Caco-2 (cell line): ENCODE data around the gene LTBP2. TPM values are rescaled to one million over a fixed set of nuclear protein-coding genes. Genes with fewer than 3 reads are reported as not detected.

ENCODE experiments used
- BruUV-seq: library from RNA; stranded (reverse); fragments of 400-500 nt; replicated peaks from 2 replicates; lab custom pipeline; 2021; lab: Mats Ljungman, UMichigan
- CTCF ChIA-PET: fragments of 300-600 bp; sonication (Branson Sonifier 250); formaldehyde crosslinking; loops from one replicate; lab custom pipeline; 2022; ENCODE audit warnings: antibody characterized with exemption; lab: Charles Lee
- POLR2A ChIA-PET: fragments of 300-600 bp; sonication (Branson Sonifier 250); formaldehyde crosslinking; loops from one replicate; lab custom pipeline; 2022; ENCODE audit warnings: antibody characterized with exemption; lab: Charles Lee
- DNase-seq, 2 experiments: peaks; one replicate each; pipeline versions ENCODE4 v3.0.0 to v3.0.0-alpha.2; 2020 to 2022
- H3K27me3 ChIP-seq: replicated peaks from 2 replicates; pipeline ENCODE4 v1.6.0; 2011; ENCODE audit warnings: low read length; ENCODE audit not compliant: control insufficient read depth, insufficient read depth
- H3K36me3 ChIP-seq: 2 replicates; pipeline ENCODE4 v1.5.1; 2011; ENCODE audit warnings: low read length; ENCODE audit not compliant: control insufficient read depth, insufficient read depth
- H3K4me1 ChIP-seq: fragments of 250-450 bp; sonication (Bioruptor Pico); 2 replicates; pipeline ENCODE4 v1.5.1; 2020; ENCODE audit warnings: mild to moderate bottlenecking
- H3K4me3 ChIP-seq: 2 replicates; pipeline ENCODE4 v1.5.1; 2011; ENCODE audit warnings: low read depth, mild to moderate bottlenecking, control low read depth, low read length
- H3K9me3 ChIP-seq: fragments of 250-450 bp; sonication (Bioruptor Pico); 2 replicates; pipeline ENCODE4 v1.5.1; 2020; ENCODE audit warnings: mild to moderate bottlenecking, moderate library complexity
- H3K27ac Mint-ChIP-seq: one replicate; pipeline ENCODE4 v1.8.0; 2022; ENCODE audit warnings: mixed read lengths; ENCODE audit not compliant: unreplicated experiment
- H3K27me3 Mint-ChIP-seq: one replicate; pipeline ENCODE4 v1.8.0; 2022; ENCODE audit warnings: mixed read lengths; ENCODE audit not compliant: insufficient read depth, unreplicated experiment
- H3K36me3 Mint-ChIP-seq: one replicate; pipeline ENCODE4 v1.8.0; 2022; ENCODE audit warnings: mild to moderate bottlenecking, mixed read lengths; ENCODE audit not compliant: insufficient read depth, unreplicated experiment
- H3K4me1 Mint-ChIP-seq: one replicate; pipeline ENCODE4 v1.8.0; 2022; ENCODE audit warnings: low read depth, mixed read lengths; ENCODE audit not compliant: unreplicated experiment
- H3K4me3 Mint-ChIP-seq: one replicate; pipeline ENCODE4 v1.8.0; 2022; ENCODE audit warnings: mild to moderate bottlenecking, moderate library complexity, mixed read lengths; ENCODE audit not compliant: unreplicated experiment
- H3K9me3 Mint-ChIP-seq: one replicate; pipeline ENCODE4 v1.8.0; 2022; ENCODE audit warnings: mixed read lengths; ENCODE audit not compliant: unreplicated experiment
- intact Hi-C: fragments of 100-400 bp; cut with micrococcal nuclease; formaldehyde crosslinking; loops from one replicate; pipeline ENCODE4 v1.10.0; 2022; ENCODE audit not compliant: unreplicated experiment
- total RNA-seq: library from RNA; stranded (reverse); gene quantifications from 2 replicates; pipeline ENCODE4 v1.2.3, GENCODE V29; 2022
- TF ChIP-seq, protein P1 (sequence below), 2 experiments: fragments of 200-600 bp in 1 of 2; IDR thresholded peaks; 1 replicate in 1 of 2; 2 replicates in 1 of 2; pipeline versions ENCODE4 v1.5.1 to v1.8.0; 2011 to 2022; ENCODE audit warnings: antibody characterized with exemption in 1 of 2, control low read depth in 1 of 2, inconsistent platforms in 1 of 2, low read depth in 1 of 2, low read length in 1 of 2, mild to moderate bottlenecking in 1 of 2, moderate library complexity in 1 of 2; ENCODE audit not compliant: insufficient read depth in 1 of 2, severe bottlenecking in 1 of 2, unreplicated experiment in 1 of 2

The LTBP2 gene
- total RNA-seq, 1 experiment from 2014 or later = 0.86 TPM

DNA sequence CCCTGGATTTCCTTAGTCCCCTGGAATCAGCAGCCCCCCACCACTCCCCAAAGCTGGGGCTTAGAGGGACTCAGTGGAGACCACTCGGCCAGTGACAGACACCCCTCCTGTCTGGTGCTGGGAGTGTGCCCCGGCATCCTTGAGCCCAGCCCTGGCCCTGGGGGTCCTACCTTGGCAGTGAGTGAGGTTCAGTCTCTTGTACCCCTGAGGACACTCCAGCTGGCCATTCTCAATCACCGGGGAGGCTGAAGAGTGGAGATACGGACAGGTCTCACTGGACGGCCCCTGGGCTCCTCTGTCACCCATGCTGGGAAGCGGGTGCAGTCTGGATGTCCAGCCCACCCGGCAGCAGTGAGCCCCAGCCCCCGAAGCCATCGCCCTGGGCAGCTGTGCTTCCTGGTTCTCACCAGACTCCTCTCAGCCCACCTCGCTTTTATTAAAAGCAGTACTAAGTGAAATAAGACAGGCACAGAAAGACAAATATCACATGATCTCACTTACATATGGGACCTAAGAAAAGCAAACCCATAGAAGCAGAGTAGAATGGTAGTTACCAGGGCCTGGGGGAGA lies 76.2 kb downstream of the LTBP2 start:
- intact Hi-C loops = no loop called here
- CTCF ChIA-PET = interaction anchor here (0.6 kb wide), 1 partner anchor 42 kb away, joined by 4 read pairs; the partner anchor contains the start of gene ISCA2
- Mint-ChIP-seq H3K4me1 (no peaks in the 10 kb centered on the region), H3K4me3 (no peak overlapping the region), H3K27ac (no peak overlapping the region), H3K9me3 (no peaks in the 10 kb centered on the region), H3K36me3 (no peaks in the 10 kb centered on the region), H3K27me3 (no peaks in the 10 kb centered on the region)
- POLR2A ChIA-PET = no interaction called here
- BruUV-seq = no TSS peak
- DNase-seq = no peak
- Histone ChIP-seq H3K36me3 (no peaks in the 10 kb centered on the region), H3K4me1 (no peaks in the 10 kb centered on the region), H3K27me3 (no peaks in the 10 kb centered on the region), H3K4me3 (no peak overlapping the region), H3K9me3 (no peaks in the 10 kb centered on the region)
- TF ChIP-seq, protein P1, sequence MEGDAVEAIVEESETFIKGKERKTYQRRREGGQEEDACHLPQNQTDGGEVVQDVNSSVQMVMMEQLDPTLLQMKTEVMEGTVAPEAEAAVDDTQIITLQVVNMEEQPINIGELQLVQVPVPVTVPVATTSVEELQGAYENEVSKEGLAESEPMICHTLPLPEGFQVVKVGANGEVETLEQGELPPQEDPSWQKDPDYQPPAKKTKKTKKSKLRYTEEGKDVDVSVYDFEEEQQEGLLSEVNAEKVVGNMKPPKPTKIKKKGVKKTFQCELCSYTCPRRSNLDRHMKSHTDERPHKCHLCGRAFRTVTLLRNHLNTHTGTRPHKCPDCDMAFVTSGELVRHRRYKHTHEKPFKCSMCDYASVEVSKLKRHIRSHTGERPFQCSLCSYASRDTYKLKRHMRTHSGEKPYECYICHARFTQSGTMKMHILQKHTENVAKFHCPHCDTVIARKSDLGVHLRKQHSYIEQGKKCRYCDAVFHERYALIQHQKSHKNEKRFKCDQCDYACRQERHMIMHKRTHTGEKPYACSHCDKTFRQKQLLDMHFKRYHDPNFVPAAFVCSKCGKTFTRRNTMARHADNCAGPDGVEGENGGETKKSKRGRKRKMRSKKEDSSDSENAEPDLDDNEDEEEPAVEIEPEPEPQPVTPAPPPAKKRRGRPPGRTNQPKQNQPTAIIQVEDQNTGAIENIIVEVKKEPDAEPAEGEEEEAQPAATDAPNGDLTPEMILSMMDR (IDR thresholded peaks at IDR 0.05; ENCODE audit: insufficient read depth in 1 of 2, low read depth in 1 of 2, low read length in 1 of 2, severe bottlenecking in 1 of 2, unreplicated experiment in 1 of 2) = no peak

DNA sequence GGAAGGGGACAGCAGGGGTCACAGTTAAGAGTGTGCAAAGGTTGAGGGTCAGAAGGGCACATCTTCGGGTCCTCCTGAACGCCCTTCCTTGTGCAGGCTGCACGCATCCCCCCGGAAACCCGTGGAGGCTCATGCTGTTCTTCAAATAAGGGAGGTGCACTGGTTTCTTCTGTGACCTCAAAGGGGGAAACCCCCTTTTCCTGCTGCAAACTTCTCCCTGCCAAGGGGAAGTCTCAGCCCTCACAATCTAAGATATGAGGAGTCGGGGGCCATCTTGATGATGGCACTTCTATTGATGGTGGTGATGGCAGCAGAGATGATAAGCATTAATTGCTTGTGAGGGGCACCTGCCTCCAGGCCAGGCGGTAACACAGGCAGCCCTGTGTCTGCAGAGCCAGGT lies 78.5 kb downstream of the LTBP2 start:
- H3K36me3 Mint-ChIP-seq = no peaks in the 10 kb centered on the region

DNA sequence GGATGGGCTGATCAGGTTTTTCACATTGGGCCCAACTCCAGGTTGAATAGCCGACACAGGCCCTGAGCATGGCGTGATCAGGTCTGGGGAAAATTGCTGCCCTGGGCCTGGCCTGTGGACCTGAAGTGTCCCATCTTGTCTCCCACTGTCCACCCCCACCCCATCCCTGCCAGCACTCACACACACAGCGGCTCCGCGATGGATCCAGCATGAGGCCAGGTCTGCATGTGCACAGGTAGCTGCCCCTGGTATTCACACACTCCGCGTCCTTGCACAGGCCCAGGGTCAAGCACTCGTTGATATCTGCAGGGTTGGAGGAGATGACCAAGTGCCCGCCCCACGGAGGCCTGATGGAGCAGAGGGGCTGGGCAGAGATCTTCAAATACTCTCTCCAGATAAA lies 79.8 kb downstream of the LTBP2 start:
- no TSS peak for BruUV-seq
- ChIA-PET POLR2A (no interaction called here), CTCF (no interaction called here)

More for the DNA sequence above, 78.5 kb downstream of the LTBP2 start:
- intact Hi-C loops = no loop called here
- Histone ChIP-seq H3K36me3 (no peaks in the 10 kb centered on the region), H3K27me3 (no peaks in the 10 kb centered on the region), H3K9me3 (no peaks in the 10 kb centered on the region), H3K4me3 (no peak overlapping the region), H3K4me1 (no peaks in the 10 kb centered on the region)
- DNase-seq = no peak
- BruUV-seq = no TSS peak
- Mint-ChIP-seq H3K27ac (no peak overlapping the region), H3K27me3 (no peaks in the 10 kb centered on the region), H3K4me1 (no peaks in the 10 kb centered on the region), H3K4me3 (no peak overlapping the region), H3K9me3 (no peaks in the 10 kb centered on the region)
- ChIA-PET CTCF (no interaction called here), POLR2A (no interaction called here)
- TF ChIP-seq, protein P1 (IDR thresholded peaks at IDR 0.05; ENCODE audit: insufficient read depth in 1 of 2, low read depth in 1 of 2, low read length in 1 of 2, severe bottlenecking in 1 of 2, unreplicated experiment in 1 of 2) = no peak

More for the DNA sequence above, 79.8 kb downstream of the LTBP2 start:
- H3K4me3 Mint-ChIP-seq = no peak overlapping the region
- Histone ChIP-seq H3K27me3 (no peaks in the 10 kb centered on the region), H3K36me3 (no peaks in the 10 kb centered on the region), H3K4me3 (no peak overlapping the region), H3K4me1 (no peaks in the 10 kb centered on the region), H3K9me3 (no peaks in the 10 kb centered on the region)
- H3K4me1 Mint-ChIP-seq = no peaks in the 10 kb centered on the region
- H3K27me3 Mint-ChIP-seq = no peaks in the 10 kb centered on the region
- TF ChIP-seq, protein P1 (IDR thresholded peaks at IDR 0.05; ENCODE audit: insufficient read depth in 1 of 2, low read depth in 1 of 2, low read length in 1 of 2, severe bottlenecking in 1 of 2, unreplicated experiment in 1 of 2) = no peak
- H3K9me3 Mint-ChIP-seq = no peaks in the 10 kb centered on the region
- no peak overlapping the region for H3K27ac Mint-ChIP-seq
- H3K36me3 Mint-ChIP-seq = no peaks in the 10 kb centered on the region
- intact Hi-C loops = no loop called here
- DNase-seq = no peak
